EL (cell line): ENCODE results near the gene EYA3.

Source experiments
- DNase-seq: peaks from one replicate; pipeline ENCODE4 v3.0.0-alpha.2; 2016

EYA3 gene

DNA sequence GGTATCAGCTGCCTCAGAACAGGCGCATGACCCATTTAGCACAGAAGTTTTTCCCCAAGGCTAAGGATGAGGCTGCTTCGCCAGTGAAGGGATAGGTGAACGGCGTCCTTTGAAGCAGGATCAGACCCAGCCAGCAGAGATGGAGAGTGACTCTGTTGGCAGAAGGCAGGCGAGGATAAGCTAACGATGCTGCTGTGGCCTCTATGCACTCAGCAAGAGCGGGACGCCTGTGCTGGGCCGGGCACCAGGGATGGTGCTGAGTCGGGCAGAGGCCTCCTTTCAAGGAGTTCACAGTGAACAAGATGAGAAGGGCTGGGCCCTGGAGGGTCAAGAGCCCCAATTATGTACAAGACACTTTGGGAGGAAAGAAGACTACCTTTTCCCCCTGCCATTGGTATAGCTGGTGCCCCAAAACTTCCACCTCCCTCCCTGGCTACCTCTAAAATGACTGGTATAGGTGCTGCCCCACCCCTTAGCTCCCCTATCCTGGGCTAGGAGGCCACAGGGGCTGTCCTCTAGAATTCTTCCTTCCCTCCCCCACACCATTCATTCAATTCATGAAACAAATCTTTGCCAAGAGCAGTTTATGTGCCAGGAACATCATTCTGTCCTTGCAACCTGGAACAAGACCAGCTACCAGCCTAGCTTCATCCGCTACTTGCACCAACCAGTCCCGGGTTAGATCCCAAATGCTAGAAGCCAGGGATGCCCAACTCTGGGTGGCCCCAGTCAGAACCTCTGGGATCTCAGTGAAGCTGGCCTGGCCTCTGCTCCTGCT is 121.1 kb downstream of the EYA3 start:
- no peak for DNase-seq

DNA sequence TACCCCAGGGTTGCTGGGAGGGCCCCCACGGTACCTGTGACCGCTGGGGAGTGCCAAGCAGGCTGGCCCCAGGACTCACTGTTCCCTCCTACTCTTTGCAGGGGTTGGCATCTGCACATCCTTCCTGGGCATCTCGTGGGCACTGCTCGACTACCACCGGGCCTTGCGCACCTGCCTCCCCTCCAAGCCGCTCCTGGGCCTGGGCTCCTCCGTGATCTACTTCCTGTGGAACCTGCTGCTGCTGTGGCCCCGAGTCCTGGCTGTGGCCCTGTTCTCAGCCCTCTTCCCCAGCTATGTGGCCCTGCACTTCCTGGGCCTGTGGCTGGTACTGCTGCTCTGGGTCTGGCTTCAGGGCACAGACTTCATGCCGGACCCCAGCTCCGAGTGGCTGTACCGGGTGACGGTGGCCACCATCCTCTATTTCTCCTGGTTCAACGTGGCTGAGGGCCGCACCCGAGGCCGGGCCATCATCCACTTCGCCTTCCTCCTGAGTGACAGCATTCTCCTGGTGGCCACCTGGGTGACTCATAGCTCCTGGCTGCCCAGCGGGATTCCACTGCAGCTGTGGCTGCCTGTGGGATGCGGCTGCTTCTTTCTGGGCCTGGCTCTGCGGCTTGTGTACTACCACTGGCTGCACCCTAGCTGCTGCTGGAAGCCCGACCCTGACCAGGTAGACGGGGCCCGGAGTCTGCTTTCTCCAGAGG is 121.9 kb downstream of the EYA3 start:
- DNase-seq = no peak

DNA sequence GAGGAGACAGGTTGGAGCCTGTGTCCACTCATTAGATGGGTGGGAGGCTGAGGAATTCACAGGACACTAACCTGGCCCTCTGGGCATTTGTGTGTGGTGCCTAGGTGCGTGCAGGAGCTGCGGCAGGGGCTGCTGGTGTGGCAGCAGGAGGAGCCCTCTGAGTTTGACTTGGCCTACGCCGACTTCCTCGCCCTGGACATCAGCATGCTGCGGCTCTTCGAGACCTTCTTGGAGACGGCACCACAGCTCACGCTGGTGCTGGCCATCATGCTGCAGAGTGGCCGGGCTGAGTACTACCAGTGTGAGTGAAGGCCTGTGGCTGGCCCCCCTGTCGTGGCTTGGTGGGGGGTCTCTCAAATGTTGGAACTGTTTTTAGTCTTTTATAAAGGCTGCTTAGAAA is 125.0 kb downstream of the EYA3 start:
- DNase-seq = no peak

DNA sequence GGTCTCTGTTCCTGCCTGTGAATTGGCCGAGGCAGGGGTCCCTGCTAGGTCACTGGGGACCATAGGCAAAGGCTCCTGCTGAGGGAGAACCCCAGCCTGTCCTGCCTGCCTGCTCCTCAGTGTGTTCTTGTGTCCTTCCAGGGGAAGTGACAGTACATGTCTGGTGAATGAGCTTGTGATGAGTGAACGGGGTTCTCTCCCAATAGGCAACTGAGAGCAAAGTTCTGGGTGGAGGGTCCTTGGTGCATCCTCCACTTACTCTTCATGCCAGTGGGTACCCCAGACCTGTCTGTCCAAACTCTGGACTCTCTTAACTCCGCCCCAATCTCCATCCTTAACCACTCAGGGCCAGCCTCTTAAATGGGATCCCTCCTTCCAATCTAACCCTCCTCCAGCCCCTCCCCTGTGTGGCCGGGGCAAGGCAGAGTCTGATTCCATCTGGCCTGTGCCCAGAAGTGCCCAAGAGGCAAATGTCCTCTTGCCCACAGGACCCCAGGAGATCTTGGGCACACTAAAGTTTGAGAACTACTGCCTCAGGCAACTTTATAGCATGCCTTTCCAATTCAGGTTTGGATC is 126.7 kb downstream of the EYA3 start:
- peak; percentile 52 for DNase-seq

DNA sequence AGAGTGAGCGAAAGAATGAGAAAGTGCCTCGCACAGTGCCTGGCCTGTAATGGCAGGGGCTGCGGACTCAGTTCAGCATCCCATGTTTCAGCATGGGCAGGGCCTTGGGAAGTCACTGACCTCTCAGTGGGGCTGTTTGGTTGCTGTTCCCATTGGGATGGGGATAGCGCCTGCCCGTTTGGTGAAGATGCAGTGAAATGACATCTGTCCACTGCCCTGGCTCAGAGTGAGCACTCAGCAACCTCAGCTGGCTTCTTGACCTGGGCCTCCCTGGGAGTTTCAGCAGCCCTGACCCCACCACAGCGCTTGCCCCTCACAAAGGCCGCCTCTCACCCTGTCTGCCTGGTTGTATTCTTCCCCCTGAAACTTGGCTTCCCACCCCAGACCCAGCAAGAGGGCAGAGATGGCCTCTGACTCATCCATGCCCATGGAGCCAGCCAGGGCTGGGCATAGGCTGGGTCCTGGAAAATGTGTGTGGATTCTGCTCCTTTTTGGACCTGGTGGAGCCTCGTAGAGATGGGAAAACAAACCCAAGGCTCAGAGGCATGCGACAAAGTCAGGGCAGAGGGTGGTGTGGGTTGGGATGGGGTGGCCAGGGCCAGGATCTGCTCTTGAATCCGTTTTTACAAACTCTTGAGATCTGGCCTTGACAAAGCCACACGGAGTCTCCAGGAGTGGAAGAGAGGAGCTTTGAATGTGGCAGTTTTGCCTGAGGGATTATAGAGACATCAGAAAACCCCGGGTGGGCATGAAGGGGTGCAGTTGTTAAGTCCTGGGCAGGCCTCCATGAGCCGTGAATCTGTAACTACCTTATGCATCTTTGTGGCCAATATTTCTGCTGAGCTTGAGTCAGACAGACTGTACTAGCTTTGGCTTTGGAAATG is 127.4 kb downstream of the EYA3 start:
- DNase-seq = peak; percentile 37

- peak; percentile 85 for DNase-seq
Measured at GRCh38 chr1:27959792-27960603, 128.4 kb downstream of the EYA3 start, which contains the start of gene XKR8. XKR8 (plus strand) TSS chr1:27959973; CDS start chr1:27960070, 97 bp downstream.

DNA sequence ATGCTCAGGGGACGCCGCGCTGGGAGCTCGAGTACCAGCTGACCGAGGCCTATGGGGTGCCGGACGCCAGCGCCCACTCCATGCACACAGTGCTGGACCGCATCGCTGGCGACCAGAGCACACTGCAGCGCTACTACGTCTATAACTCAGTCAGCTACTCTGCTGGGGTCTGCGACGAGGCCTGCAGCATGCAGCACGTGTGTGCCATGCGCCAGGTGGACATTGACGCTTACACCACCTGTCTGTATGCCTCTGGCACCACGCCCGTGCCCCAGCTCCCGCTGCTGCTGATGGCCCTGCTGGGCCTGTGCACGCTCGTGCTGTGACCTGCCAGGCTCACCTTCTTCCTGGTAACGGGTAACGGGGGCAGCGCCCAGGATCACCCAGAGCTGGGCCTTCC is 129.9 kb downstream of the EYA3 start:
- DNase-seq = no peak

DNA sequence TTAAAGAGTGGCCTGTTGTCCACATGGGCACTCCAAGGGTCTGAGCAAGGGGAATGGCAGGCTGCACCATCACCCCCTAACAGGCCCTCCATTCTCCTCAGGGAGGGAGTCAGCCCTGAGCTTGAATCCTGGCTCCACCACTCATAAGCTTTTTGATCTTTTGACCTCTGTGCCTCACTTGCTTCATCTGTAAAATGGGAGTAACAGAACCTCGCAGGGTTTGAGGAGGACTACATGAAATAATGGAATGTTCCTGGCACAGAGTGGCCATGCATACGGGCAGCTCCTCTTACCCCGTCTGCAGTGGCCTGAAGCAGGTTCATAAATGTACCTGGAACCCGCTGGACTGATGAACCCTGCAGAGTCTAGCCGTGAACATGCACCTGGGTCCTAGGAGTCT is 130.8 kb downstream of the EYA3 start:
- no peak for DNase-seq

GRCh38 chr1:27956761-27957160 is 131.6 kb downstream of the EYA3 start:
- no peak for DNase-seq

GRCh38 chr1:27955076-27955475 is 133.3 kb downstream of the EYA3 start:
- DNase-seq = no peak

GRCh38 chr1:27954186-27954585 is 134.2 kb downstream of the EYA3 start:
- DNase-seq = no peak

- no peak for DNase-seq
Measured at GRCh38 chr1:27952147-27952546, 136.3 kb downstream of the EYA3 start.

DNA sequence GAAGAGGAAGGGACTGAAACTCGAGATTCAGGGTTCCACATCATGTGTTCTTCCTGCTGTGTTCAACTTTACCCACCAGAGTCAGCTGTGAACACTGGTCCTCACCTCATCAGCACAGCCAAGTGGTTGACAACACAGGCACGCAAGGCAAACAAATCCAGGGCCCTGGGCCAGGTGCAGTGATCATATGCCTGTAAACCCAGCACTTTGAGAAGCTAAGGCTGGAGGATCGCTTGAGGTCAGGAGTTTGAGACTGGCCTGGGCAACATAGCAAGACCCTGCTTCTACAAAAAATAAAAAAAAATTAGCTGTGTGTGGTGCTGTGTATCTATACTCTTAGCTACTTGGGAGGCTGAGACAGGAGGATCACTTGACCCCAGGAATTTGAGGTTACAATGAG is 137.0 kb downstream of the EYA3 start:
- DNase-seq = no peak

- DNase-seq = no peak
Measured at GRCh38 chr1:27949027-27949426, 139.4 kb downstream of the EYA3 start.

DNA sequence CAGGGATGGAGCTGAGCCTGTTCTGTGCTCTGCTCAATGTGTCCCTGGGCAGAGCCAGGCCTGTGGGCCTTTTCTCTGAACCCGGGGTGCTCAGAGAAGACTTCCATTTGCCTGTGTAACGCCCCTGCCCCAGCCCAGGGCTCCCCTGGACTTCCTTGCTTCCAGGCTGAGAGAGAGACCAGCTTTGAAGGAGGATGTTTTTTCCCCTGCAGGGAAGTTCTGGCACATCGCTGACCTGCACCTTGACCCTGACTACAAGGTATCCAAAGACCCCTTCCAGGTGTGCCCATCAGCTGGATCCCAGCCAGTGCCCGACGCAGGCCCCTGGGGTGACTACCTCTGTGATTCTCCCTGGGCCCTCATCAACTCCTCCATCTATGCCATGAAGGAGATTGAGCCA is 143.4 kb downstream of the EYA3 start:
- no peak for DNase-seq

DNA sequence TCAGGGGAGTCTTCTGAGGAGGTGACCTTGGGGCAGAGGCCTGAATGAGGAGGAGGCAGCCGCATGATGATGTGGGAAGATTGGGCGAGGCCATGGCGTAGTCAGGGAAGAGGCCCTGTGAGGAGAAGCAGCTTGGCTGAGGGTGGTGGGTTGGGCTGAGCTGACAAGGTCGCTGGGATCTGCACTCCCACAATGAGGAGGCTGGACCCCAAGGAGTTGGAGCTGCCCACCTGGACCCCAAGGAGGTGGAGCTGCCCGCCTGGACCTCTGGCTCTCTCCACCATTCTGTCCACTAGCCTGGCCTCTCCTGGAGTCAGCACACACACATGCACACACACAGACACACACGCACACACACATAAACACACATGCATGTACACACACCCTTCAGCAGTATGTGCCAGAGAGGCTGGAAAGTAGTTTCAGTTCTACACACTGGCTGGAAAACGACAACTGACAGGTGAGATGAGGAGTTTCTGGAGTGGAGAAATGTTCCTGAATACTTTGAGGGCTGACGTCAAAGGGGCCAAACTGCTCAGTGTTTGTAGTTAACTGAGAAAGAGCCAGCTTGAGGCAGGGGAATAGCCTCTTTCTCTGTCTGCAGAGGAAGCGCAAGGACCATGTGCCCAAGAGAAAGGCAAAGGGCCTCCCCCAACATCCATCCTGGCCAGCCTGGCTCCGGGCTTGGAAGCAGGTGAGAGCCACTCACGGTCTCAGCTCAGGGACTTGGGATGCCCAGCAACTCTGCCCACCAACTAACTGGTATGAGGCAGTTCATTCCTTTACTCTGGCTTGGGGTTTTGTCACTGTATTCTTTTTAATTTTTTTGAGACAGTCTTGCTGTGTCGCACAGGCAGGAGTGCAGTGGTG is 146.5 kb downstream of the EYA3 start:
- no peak for DNase-seq

GRCh38 chr1:27940870-27941560 is 147.4 kb downstream of the EYA3 start:
- DNase-seq = no peak

GRCh38 chr1:27940297-27940696 is 148.1 kb downstream of the EYA3 start:
- peak; percentile 54 for DNase-seq

GRCh38 chr1:27938488-27938887 is 149.9 kb downstream of the EYA3 start:
- DNase-seq = no peak

- no peak for DNase-seq
Measured at GRCh38 chr1:27937524-27937836, 150.9 kb downstream of the EYA3 start.

GRCh38 chr1:27936370-27936769 is 152.0 kb downstream of the EYA3 start:
- DNase-seq = no peak
